ENCODE measurements around the gene RNF227. TPM values are rescaled to one million over a fixed set of nuclear protein-coding genes. Genes with fewer than 3 reads are reported as not detected.

The RNF227 gene
- polyA plus RNA-seq, 3 donors = 3.5 to 4.7 (median 4.5) TPM

DNA sequence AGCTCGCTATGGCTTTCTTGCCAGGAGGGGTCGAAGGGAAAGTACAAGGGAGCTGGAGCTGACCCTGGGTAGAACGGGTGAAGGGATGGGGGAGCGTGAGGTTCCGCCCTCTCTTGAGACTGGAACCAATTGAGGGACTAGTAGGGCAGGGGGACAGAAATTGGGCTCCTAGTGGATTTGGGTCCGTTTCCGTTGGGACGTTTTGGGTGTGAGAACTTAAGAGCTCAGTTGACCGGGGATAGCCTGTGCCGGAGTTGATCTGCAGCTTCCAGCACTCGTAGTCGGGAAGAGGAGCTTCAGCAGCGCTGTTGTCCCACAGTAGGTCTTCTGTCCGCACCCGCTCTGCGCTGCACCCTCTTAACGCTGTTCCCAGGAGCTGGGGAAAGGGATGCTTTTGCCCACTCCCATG, 16.4 kb upstream of the RNF227 start:
- no peak for DNase-seq

DNA sequence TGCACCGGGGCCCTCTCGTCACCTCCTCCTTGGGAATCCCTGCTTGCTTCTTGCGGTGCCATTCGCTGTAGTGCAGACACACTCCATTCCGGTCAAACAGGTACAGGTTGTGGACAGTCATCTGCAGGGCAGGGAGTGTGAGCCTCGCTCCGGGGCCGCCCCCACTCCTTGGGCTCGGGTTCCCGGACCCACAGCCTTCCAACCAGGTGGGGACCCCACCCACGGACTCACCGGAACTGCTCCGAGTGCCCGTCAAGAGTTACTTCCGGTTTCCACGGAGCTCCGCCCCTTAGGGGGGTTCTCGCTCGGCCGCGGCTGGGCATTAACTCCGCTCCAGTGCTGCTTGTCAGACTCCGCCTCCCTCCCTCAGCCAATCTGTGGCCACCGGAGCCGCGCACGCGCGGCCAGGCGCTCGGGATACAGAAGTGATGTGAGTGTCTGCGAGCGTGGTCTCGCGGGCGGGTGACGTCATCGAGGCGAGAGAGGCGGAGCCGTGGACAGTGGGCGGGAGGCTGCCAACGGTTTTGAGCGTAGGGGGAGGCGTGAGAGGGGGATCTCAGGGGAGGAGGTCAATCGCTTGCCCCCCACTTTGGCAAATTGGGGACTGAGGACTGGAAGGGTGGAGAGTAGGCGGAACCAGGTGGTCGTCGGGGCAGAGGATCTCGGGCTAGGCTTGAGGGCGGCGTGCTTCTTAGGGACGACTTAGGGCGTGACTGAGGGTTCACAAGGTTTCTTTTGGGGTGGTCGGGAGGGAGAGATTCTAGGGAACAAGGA, 15.8 kb upstream of the RNF227 start, which contains the start of the genes CNTROB and TRAPPC1:
Gene CNTROB (plus strand): TSS at position 498 of the 774 bp plus-strand sequence. CDS start 874 bp downstream, outside the sequence.
Gene TRAPPC1 (minus strand): TSS at position 238 of the 774 bp plus-strand sequence. CDS start 117 bp downstream, at position 121.
- DNase-seq = peak; percentile 99

DNA sequence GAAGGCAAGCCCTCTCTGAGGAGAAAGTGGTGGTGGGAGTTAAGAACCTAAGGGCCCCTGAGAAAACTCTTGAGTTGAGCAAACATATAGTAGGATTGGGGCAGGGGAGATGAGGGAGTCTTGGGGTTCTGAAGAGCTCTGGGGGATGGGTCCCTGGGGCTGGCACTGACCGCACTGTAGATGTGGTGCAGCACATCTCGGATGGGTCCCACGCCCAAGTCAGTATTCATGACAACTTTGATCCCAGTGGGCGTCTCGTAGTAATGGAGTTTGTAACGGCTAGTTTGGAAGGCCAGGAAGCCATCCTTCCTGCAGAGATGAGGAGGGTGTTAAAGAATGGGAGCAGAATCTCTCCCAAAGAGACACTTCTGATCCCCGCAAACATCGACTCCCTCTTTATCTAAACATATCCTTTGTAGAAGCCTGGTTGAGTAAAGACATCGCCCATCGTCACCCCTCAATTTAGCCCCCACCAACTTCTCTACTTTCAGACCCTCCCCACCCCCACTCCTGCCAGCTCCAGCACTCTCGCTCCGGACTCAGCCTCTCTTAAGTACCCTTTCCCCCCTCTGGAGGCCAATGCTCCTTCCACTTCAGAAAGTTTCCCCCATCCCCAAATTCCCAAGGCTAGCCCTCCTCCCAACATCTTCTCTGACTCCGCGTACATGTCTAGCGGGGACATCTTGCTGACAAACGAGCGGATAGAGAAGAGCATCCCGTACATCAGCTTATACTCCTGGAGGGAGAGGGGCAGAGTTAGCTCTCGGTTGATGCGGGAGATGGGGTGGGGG, 14.9 kb upstream of the RNF227 start:
- no peak for DNase-seq

- DNase-seq = peak; percentile 79
These were observed 13.3 kb upstream of the RNF227 start, which contains the start of gene KCNAB3 for GRCh38 chr17:7929158-7930023. Gene KCNAB3 (minus strand): TSS chr17:7929856. CDS start chr17:7929435, 421 bp downstream.

DNA sequence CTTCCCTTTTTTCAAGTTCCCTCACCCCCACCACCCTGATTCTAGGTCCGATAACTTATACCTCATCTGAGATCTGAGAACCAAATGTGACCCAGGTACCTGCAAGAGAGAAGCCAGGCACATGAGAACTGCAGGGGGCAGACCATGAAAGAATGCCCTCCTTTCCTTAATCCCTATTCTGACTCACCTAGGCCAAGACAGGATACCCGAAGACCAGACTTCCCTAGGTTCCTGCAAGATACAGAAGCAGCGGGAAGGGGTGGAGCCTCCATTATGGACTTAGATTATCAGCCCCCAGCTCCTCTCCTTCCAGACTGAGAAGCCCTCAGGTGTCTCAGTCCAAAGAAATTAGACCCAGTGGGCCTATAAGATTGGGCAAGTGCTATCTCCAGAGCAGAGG, 11.5 kb upstream of the RNF227 start:
- no peak for DNase-seq

GRCh38 chr17:7922845-7923628, 6.9 kb upstream of the RNF227 start:
- peak; percentile 92 for DNase-seq

- DNase-seq = no peak
These were observed 6.3 kb upstream of the RNF227 start for GRCh38 chr17:7922269-7922844.

- no peak for DNase-seq
These were observed 719 bp upstream of the RNF227 start for GRCh38 chr17:7916808-7917207.

- DNase-seq = no peak
These were observed 245 bp upstream of the RNF227 start for GRCh38 chr17:7916385-7916682.

- no peak for DNase-seq
These were observed 894 bp downstream of the RNF227 start for GRCh38 chr17:7915179-7915610.

GRCh38 chr17:7912927-7913524, 3.1 kb downstream of the RNF227 start:
- peak; percentile 72 for DNase-seq

GRCh38 chr17:7911116-7911515, 5.0 kb downstream of the RNF227 start:
- no peak for DNase-seq

DNA sequence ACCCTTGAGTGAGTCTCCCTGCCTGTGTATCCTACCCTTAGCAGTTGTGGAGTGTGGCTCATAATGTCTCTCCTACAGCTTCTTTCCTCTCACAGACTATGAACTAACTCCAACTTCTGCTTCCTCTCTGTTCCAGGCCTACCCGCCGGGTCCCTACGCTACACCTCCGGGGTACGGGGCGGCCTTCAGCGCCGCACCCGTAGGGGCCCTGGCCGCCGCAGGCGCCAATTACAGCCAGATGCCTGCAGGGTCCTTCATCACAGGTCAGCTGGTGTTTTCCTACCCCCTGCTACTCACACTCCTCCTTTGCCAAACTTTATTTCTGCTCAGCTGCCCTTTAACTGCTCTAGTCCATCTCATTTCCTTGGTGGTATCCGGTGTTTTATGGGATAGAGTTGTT, 5.4 kb downstream of the RNF227 start:
- DNase-seq = no peak

GRCh38 chr17:7910281-7910680, 5.8 kb downstream of the RNF227 start:
- no peak for DNase-seq

DNA sequence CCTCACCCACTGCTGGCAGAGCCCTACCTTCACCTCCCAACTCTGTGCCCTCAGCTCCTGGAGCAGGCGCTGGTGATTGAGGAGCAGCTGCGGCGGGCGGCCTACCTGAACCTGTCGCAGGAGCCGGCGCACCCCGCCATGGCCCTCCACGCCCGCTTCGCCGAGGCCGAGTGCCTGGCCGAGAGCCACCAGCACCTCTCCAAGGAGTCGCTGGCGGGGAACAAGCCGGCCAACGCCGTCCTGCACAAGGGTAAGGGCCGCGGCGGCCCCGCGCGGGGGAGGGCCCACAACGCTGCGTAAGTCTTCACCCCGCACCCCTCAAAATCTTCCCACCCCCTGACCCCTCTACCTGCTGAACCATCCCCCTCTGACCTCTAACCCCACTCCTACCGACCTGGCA, 7.0 kb downstream of the RNF227 start:
- no peak for DNase-seq

DNA sequence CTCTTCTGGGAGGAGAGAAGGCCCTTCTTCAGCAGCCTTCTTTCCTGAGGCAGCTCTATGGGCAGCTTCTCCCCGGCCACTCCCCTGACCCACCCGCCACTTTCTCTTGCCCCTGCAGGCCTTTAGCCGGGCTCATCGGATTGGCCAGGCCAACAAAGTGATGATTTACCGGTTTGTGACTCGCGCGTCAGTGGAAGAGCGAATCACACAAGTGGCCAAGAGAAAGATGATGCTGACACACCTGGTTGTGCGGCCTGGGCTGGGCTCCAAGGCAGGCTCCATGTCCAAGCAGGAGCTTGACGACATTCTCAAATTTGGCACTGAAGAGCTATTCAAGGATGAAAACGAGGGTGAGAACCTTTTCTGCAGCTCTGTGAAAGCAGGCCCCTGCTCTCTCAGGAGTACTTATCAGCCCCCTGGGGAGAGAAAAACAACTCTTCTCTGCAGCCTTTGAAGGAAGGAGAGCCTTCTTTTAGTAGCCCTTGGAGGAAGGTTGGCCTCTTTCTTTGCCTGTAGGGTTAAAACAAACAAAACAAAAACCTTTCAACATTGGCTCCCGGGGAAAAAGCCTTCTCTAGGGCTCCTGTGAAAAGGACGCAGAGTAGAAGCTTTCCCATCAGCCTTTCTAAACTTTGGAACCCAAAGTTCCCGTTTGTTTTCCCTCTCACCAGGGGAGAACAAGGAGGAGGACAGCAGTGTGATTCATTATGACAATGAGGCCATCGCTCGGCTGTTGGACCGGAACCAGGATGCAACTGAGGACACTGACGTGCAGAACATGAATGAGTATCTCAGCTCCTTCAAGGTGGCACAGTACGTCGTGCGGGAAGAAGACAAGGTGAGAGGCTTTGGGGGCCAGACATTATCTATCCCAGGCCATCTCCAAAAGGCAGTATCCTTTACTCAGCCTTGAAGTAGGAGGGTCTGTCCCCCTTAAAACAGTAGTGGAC, 12.7 kb downstream of the RNF227 start:
- DNase-seq = no peak

- peak; percentile 34 for DNase-seq
These were observed 18.3 kb downstream of the RNF227 start for GRCh38 chr17:7897773-7898172.

- DNase-seq = no peak
These were observed 19.0 kb downstream of the RNF227 start for GRCh38 chr17:7897090-7897489.

DNA sequence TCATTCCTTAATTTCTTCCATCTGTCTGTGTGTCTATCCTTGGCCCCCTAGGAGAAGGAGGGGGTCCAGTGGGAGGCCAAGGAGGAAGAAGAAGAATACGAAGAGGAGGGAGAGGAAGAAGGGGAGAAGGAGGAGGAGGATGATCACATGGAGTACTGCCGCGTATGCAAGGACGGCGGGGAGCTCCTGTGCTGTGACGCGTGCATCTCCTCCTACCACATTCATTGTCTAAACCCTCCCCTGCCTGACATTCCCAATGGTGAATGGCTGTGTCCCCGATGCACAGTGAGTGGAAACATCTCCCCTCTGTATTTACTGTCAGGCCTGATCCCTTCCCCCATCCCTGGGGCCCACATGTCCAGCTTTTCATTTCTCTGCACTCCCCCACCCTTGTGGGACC, 21.2 kb downstream of the RNF227 start:
- DNase-seq = no peak
